A673 (cell line): Measurements from ENCODE around the gene ZDHHC21.

Experiments
- CTCF ChIP-seq: fragments of 300-800, 200-600 bp; sonication (generic); conservative IDR thresholded peaks from 2 replicates; pipeline ENCODE4 v1.5.1; 2017; ENCODE audit warnings: low read depth, mild to moderate bottlenecking, antibody characterized with exemption, low read length, moderate library complexity, mixed read lengths
- EZH2 ChIP-seq: fragments of 200-600 bp; sonication (generic); IDR thresholded peaks from 2 replicates; pipeline ENCODE4 v1.6.1; 2017; ENCODE audit warnings: borderline replicate concordance, low read depth, mild to moderate bottlenecking, mixed read lengths, antibody characterized with exemption, low read length; ENCODE audit not compliant: poor library complexity, severe bottlenecking

GRCh38 chr9:14652729-14653377, 40.4 kb downstream of the ZDHHC21 start:
- TF ChIP-seq CTCF (peak; percentile 56), EZH2 (no peak)
